Fibroblast of the aortic adventitia (primary cell): ENCODE data around the gene SSC4D. TPM values are rescaled to one million over a fixed set of nuclear protein-coding genes. Genes with fewer than 3 reads are reported as not detected.

Source experiments
- DNase-seq: peaks from one replicate; pipeline ENCODE4 v3.0.0-alpha.2; 2010; ENCODE audit warnings: low read depth
- H3K4me3 ChIP-seq: 2 replicates; pipeline ENCODE4 v1.5.1; 2011; ENCODE audit warnings: low read depth, mild to moderate bottlenecking, control low read depth, low read length, moderate library complexity
- CTCF ChIP-seq: IDR thresholded peaks from 2 replicates; pipeline ENCODE4 v1.5.1; 2011; ENCODE audit warnings: mild to moderate bottlenecking, low read length, control low read depth, inconsistent platforms; ENCODE audit not compliant: insufficient read depth
- total RNA-seq: library from RNA; depleted of rRNA; stranded (reverse); fragments of >200 nt; gene quantifications from 2 replicates; pipeline ENCODE4 v1.2.3, GENCODE V29; 2012; ENCODE audit warnings: low replicate concordance

Gene SSC4D
- total RNA-seq, 1 donor: 0.36 TPM

DNA sequence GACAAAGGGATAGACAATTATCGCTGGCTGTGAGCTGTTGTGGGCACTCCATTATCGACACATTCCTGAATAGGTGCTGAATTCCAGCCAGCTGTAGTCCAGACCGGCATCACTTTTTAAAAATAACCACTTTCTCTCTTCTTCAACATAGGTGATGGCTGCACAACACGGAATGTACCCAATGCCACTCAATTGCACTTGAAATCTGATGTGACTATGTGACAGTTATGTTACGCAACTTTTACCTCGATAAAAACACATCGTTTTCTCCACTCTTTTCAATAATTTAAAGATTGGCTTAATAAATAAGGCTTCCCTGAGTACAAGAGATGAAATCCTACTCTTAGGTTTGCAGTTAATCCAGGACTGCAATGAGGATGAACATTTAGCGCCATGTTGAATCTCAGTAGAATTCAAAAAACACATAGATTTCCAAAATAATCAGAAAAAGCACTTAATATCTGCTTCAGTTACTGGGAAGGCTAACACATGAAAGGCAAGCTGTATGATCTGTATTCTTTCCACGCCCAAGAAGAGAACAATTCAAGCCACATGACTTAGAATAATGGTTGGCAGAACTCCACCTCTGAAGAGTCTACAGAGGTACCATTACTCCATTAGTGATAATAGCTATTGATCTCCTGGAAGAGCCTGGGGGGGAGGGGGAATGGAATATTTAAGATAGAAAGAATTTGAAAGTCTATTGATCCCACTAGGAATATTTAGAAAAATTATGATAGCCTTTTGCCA lies 54.3 kb downstream of the SSC4D start:
- H3K4me3 ChIP-seq: no peak overlapping the region
- peak; percentile 32 for DNase-seq
- TF ChIP-seq CTCF: no peak

DNA sequence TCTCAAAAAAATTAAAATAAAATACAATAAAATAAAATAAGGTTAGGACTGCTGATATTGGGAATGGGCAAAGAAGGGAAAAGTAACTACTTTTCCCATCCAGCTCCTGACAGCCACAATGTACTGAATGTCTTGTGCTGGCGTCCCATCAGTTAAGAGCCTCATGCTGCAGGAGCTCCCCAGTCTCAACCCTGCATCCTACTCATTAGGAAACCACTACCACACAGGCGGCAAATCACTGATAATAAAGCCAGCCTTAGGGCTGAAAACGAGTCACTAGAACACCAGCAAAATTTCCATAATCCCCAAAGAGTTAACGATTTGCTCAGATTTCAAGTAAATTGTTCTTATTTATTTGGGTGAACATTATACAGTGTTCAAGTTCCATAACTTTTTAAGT lies 55.0 kb downstream of the SSC4D start:
- no peak overlapping the region for H3K4me3 ChIP-seq
- TF ChIP-seq CTCF: no peak

DNA sequence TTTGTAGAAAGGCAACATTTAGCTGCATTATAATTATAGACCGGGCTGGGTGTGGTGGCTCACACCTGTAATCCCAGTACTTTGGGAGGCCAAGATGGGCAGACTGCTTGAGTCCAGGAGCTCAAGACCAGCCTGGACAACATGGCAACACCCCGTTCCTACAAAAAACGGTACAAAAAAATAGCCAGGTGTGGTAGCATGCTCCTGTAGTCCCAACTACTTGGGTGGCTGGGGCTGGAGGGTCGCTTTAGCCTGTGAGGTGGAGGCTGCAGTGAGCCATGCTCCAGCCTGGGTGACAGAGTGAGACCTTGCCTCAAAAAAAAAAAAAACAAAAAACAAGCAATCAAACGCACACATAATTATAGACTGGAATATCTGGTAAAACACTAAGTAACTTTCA lies 55.8 kb downstream of the SSC4D start:
- DNase-seq: no peak
- no peak overlapping the region for H3K4me3 ChIP-seq
- TF ChIP-seq CTCF: no peak

More for the DNA sequence above, 55.0 kb downstream of the SSC4D start:
- no peak for DNase-seq

GRCh38 chr7:76352193-76352592 lies 57.3 kb downstream of the SSC4D start:
- TF ChIP-seq CTCF: no peak
- H3K4me3 ChIP-seq: no peak overlapping the region
- DNase-seq: no peak

- no peak overlapping the region for H3K4me3 ChIP-seq
- DNase-seq: no peak
- no peak for TF ChIP-seq CTCF
Observed at GRCh38 chr7:76351372-76351771, 58.1 kb downstream of the SSC4D start.

DNA sequence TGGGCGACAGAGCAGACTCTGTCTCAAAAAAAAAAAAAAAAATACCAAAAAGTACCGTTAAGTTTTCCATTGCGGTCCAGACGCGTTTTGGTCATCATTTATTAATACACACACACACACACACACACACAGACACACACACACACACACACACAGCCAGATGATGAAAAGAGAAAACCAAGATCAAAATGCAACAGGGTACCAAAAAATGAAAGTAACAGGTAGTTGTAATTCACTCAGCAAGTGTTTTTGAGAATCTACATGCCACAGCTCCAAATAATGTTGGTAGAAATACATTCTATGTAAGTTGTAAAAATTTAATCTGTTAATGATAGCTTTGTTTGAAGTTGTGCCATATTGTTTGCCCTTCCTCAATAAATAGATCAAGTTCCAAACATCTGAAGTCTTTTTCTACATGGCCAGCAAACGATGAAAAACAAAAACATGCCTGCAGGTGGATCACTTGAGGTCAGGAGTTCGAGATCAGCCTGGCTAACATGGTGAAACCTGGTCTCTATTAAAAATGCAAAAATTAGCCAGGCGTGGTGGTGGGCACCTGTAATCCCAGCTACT lies 60.1 kb downstream of the SSC4D start:
- DNase-seq: no peak
- TF ChIP-seq CTCF: no peak
- H3K4me3 ChIP-seq: no peak overlapping the region
